SU-DHL-6 (cell line): ENCODE results near the gene HOXB6.

Experiments
- CTCF ChIP-seq: fragments of 200-600 bp; sonication (generic); IDR thresholded peaks from one replicate; pipeline ENCODE4 v1.5.1; 2017; ENCODE audit warnings: antibody characterized with exemption, mild to moderate bottlenecking, low read length, moderate library complexity; ENCODE audit not compliant: insufficient read depth, poor library complexity, severe bottlenecking
- EZH2phosphoT487 ChIP-seq: fragments of 200-600 bp; sonication (generic), shearing (Covaris generic); conservative IDR thresholded peaks from 2 replicates; pipeline ENCODE4 v1.6.1; 2018; ENCODE audit warnings: mild to moderate bottlenecking, antibody characterized with exemption, low read length, moderate library complexity, mixed read lengths

GRCh38 chr17:48559122-48559839 is 45.5 kb downstream of the HOXB6 start:
- TF ChIP-seq CTCF (no peak), EZH2phosphoT487 (no peak)
